HUES64 (cell line): ENCODE data around the gene SURF6.
"Not testable (repeated sequence)": the region's sequence is repeated elsewhere in the genome, so short reads cannot be mapped to it uniquely, and the experiment has no call there.

Source experiments
- H3K27ac ChIP-seq: 2 replicates; pipeline ENCODE4 v1.7.0; 2013; ENCODE audit warnings: low read depth, low read length, inconsistent platforms
- H3K27me3 ChIP-seq: 2 replicates; pipeline ENCODE4 v1.6.1; 2013; ENCODE audit warnings: mild to moderate bottlenecking, low read length; ENCODE audit not compliant: insufficient read depth
- H3K36me3 ChIP-seq: 2 replicates; pipeline ENCODE4 v1.6.1; 2013; ENCODE audit warnings: mild to moderate bottlenecking, low read length; ENCODE audit not compliant: insufficient read depth
- H3K4me1 ChIP-seq: 2 replicates; pipeline ENCODE4 v1.6.1; 2013; ENCODE audit warnings: mild to moderate bottlenecking, low read length, moderate library complexity; ENCODE audit not compliant: insufficient read depth
- H3K4me3 ChIP-seq: 2 replicates; pipeline ENCODE4 v1.5.1; 2013; ENCODE audit warnings: mild to moderate bottlenecking, low read length, moderate library complexity
- H3K9ac ChIP-seq: 2 replicates; pipeline ENCODE4 v1.6.1; 2013; ENCODE audit warnings: mild to moderate bottlenecking, low read depth, low read length
- H3K9me3 ChIP-seq: 2 replicates; pipeline ENCODE4 v1.6.1; 2013; ENCODE audit warnings: low read depth, low read length; ENCODE audit not compliant: insufficient read depth
- WGBS: fragments of 150-250, 120-280 bp; methylation state at CpG from one replicate; pipeline ENCODE4 v1.1.7; 2013; ENCODE audit warnings: missing lambda C conversion rate; 5-methylcytosine and 5-hydroxymethylcytosine counted together

The SURF6 gene

GRCh38 chr9:133303266-133304157 lies 32.5 kb downstream of the SURF6 start:
- Histone ChIP-seq H3K4me3 (no peak overlapping the region), H3K27ac (no peak overlapping the region), H3K9ac (no peak overlapping the region), H3K9me3 (no peaks in the 10 kb centered on the region), H3K36me3 (no peaks in the 10 kb centered on the region), H3K27me3 (0 out of 2 replicates have a peak, but pooled peaks cover 2% of the 10 kb centered on the region), H3K4me1 (no peaks in the 10 kb centered on the region)
- WGBS, result 85% methylated on average over 26 of the region's 26 CpGs

GRCh38 chr9:133301253-133302230 lies 34.4 kb downstream of the SURF6 start:
- H3K36me3 ChIP-seq, result no peaks in the 10 kb centered on the region
- H3K27me3 ChIP-seq, result no peaks in the 10 kb centered on the region
- no peak overlapping the region for H3K27ac ChIP-seq
- 93% methylated on average over 13 of the region's 13 CpGs for WGBS
- no peak overlapping the region for H3K9ac ChIP-seq
- H3K9me3 ChIP-seq, result no peaks in the 10 kb centered on the region
- H3K4me1 ChIP-seq, result no peaks in the 10 kb centered on the region
- H3K4me3 ChIP-seq, result no peak overlapping the region

- H3K4me1 ChIP-seq, H3K36me3 ChIP-seq, H3K4me3 ChIP-seq, H3K27ac ChIP-seq, H3K9ac ChIP-seq, H3K27me3 ChIP-seq, H3K9me3 ChIP-seq: not testable (repeated sequence)
- 84% methylated on average over 16 of the region's 16 CpGs for WGBS
These were observed 36.0 kb downstream of the SURF6 start for GRCh38 chr9:133299996-133300395.

GRCh38 chr9:133294257-133294656 lies 41.7 kb downstream of the SURF6 start:
- H3K27ac ChIP-seq, result no peak overlapping the region
- no peaks in the 10 kb centered on the region for H3K36me3 ChIP-seq
- H3K4me3 ChIP-seq, result no peak overlapping the region
- H3K9ac ChIP-seq, result no peak overlapping the region
- 75% methylated on average over 1 of the region's 1 CpG for WGBS
- no peaks in the 10 kb centered on the region for H3K4me1 ChIP-seq
- peaks cover 34% of the 10 kb centered on the region for H3K9me3 ChIP-seq
- no peaks in the 10 kb centered on the region for H3K27me3 ChIP-seq

- Histone ChIP-seq H3K9ac (no peak overlapping the region), H3K27ac (no peak overlapping the region), H3K27me3 (no peaks in the 10 kb centered on the region), H3K9me3 (peaks cover 53% of the 10 kb centered on the region), H3K4me1 (no peaks in the 10 kb centered on the region), H3K4me3 (no peak overlapping the region), H3K36me3 (no peaks in the 10 kb centered on the region)
- 79% methylated on average over 2 of the region's 2 CpGs for WGBS
These were observed 45.2 kb downstream of the SURF6 start for GRCh38 chr9:133290751-133291302.

- 55% methylated on average over 1 of the region's 2 CpGs for WGBS
These were observed 49.5 kb downstream of the SURF6 start for GRCh38 chr9:133286523-133286922.

GRCh38 chr9:133285252-133285775 lies 50.7 kb downstream of the SURF6 start:
- Histone ChIP-seq H3K4me3 (no peak overlapping the region), H3K4me1 (no peaks in the 10 kb centered on the region), H3K9me3 (peaks cover 29% of the 10 kb centered on the region; the same call in 1 of the 2 replicates), H3K27ac (no peak overlapping the region), H3K9ac (no peak overlapping the region), H3K27me3 (peaks cover 5% of the 10 kb centered on the region), H3K36me3 (no peaks in the 10 kb centered on the region)
- WGBS, result 83% methylated on average over 6 of the region's 6 CpGs

More at GRCh38 chr9:133286523-133286922, 49.5 kb downstream of the SURF6 start:
- H3K4me1 ChIP-seq, result no peaks in the 10 kb centered on the region
- no peak overlapping the region for H3K27ac ChIP-seq
- no peak overlapping the region for H3K4me3 ChIP-seq
- no peaks in the 10 kb centered on the region for H3K27me3 ChIP-seq
- H3K36me3 ChIP-seq, result no peaks in the 10 kb centered on the region
- H3K9ac ChIP-seq, result no peak overlapping the region
- peaks cover 40% of the 10 kb centered on the region for H3K9me3 ChIP-seq

- no peak overlapping the region for H3K9ac ChIP-seq
- H3K27me3 ChIP-seq, result peaks cover 6% of the 10 kb centered on the region
- no peaks in the 10 kb centered on the region for H3K36me3 ChIP-seq
- no peaks in the 10 kb centered on the region for H3K4me1 ChIP-seq
- no peak overlapping the region for H3K27ac ChIP-seq
- H3K4me3 ChIP-seq, result no peak overlapping the region
- peaks cover 20% of the 10 kb centered on the region; the same call in 1 of the 2 replicates for H3K9me3 ChIP-seq
- 87% methylated on average over 8 of the region's 8 CpGs for WGBS
These were observed 51.6 kb downstream of the SURF6 start for GRCh38 chr9:133284362-133284761.

- not testable (repeated sequence) for H3K9ac ChIP-seq, H3K4me3 ChIP-seq, H3K4me1 ChIP-seq, H3K27ac ChIP-seq, H3K27me3 ChIP-seq, H3K36me3 ChIP-seq
- peaks cover 13% of the 10 kb centered on the region; the same call in 1 of the 2 replicates for H3K9me3 ChIP-seq
- 89% methylated on average over 16 of the region's 16 CpGs for WGBS
These were observed 52.5 kb downstream of the SURF6 start for GRCh38 chr9:133283255-133284032.
